ENCODE measurements around the gene ZSWIM8. TPM values are rescaled to one million over a fixed set of nuclear protein-coding genes. Genes with fewer than 3 reads are reported as not detected.
"Not testable (repeated sequence)": the region's sequence is repeated elsewhere in the genome, so short reads cannot be mapped to it uniquely, and the experiment has no call there.

ZSWIM8 gene
- total RNA-seq, 1 donor from 2014 or later, result 31.8 TPM

GRCh38 chr10:73771722-73772280 lies 13.6 kb upstream of the ZSWIM8 start:
- FAIRE-seq (no peak), DNase-seq (ENCODE audit: low spot score in 2 of 2) (peak in 1 of 2 donors; percentile 27)

GRCh38 chr10:73772281-73773151 lies 12.9 kb upstream of the ZSWIM8 start:
- FAIRE-seq (no peak), DNase-seq (ENCODE audit: low spot score in 2 of 2) (peak; percentile 85 to 86)

GRCh38 chr10:73773152-73773879 lies 12.1 kb upstream of the ZSWIM8 start:
- no peak for FAIRE-seq
- no peak for DNase-seq (ENCODE audit: low spot score in 2 of 2)

GRCh38 chr10:73774637-73775036 lies 10.8 kb upstream of the ZSWIM8 start:
- DNase-seq (ENCODE audit: low spot score in 2 of 2) (peak in 1 of 2 donors; percentile 31), FAIRE-seq (no peak)

GRCh38 chr10:73779018-73779417 lies 6.4 kb upstream of the ZSWIM8 start:
- FAIRE-seq (no peak), DNase-seq (ENCODE audit: low spot score in 2 of 2) (no peak)

- DNase-seq (ENCODE audit: low spot score in 2 of 2), result no peak
- FAIRE-seq, result no peak
These were observed 5.7 kb upstream of the ZSWIM8 start for GRCh38 chr10:73779539-73780197.

GRCh38 chr10:73780301-73780700 lies 5.1 kb upstream of the ZSWIM8 start:
- FAIRE-seq (no peak), DNase-seq (ENCODE audit: low spot score in 2 of 2) (no peak)

- FAIRE-seq (no peak), DNase-seq (ENCODE audit: low spot score in 2 of 2) (no peak)
These were observed 4.4 kb upstream of the ZSWIM8 start for GRCh38 chr10:73780966-73781365.

GRCh38 chr10:73781548-73781878 lies 3.9 kb upstream of the ZSWIM8 start:
- FAIRE-seq (no peak), DNase-seq (ENCODE audit: low spot score in 2 of 2) (no peak)

- FAIRE-seq, result no peak
These were observed 3.3 kb upstream of the ZSWIM8 start, which contains the start of gene CHCHD1 for GRCh38 chr10:73781879-73782748. Gene CHCHD1, plus strand, starts transcription at chr10:73782048. Its CDS starts 28 bp downstream, at chr10:73782076.

GRCh38 chr10:73782749-73783085 lies 2.7 kb upstream of the ZSWIM8 start:
- FAIRE-seq, result no peak

More at GRCh38 chr10:73781879-73782748, 3.3 kb upstream of the ZSWIM8 start, which contains the start of gene CHCHD1:
- peak; percentile 84 to 88 for DNase-seq (ENCODE audit: low spot score in 2 of 2)

GRCh38 chr10:73785721-73786511 lies 510 bp downstream of the ZSWIM8 start:
- DNase-seq (ENCODE audit: low spot score in 2 of 2), result no peak
- no peak for FAIRE-seq

More at GRCh38 chr10:73782749-73783085, 2.7 kb upstream of the ZSWIM8 start:
- DNase-seq (ENCODE audit: low spot score in 2 of 2), result peak in 1 of 2 donors; percentile 8

GRCh38 chr10:73786512-73786885 lies 1.1 kb downstream of the ZSWIM8 start:
- FAIRE-seq (no peak), DNase-seq (ENCODE audit: low spot score in 2 of 2) (no peak)

- not testable (repeated sequence) for DNase-seq (ENCODE audit: low spot score in 2 of 2); FAIRE-seq
These were observed 1.8 kb downstream of the ZSWIM8 start for GRCh38 chr10:73787031-73787800.

- DNase-seq (ENCODE audit: low spot score in 2 of 2), result no peak
- no peak for FAIRE-seq
These were observed 3.7 kb downstream of the ZSWIM8 start for GRCh38 chr10:73788864-73789658.

- FAIRE-seq, result no peak
- DNase-seq (ENCODE audit: low spot score in 2 of 2), result no peak
These were observed 4.3 kb downstream of the ZSWIM8 start for GRCh38 chr10:73789659-73790055.

GRCh38 chr10:73790886-73791625 lies 5.7 kb downstream of the ZSWIM8 start:
- no peak for DNase-seq (ENCODE audit: low spot score in 2 of 2)
- no peak for FAIRE-seq
